GM12872 (cell line): ENCODE data around the gene RCOR2.

Experiments used
- CTCF ChIP-seq: IDR thresholded peaks from 3 replicates; pipeline ENCODE4 v1.5.1; 2011; ENCODE audit warnings: low read depth, mild to moderate bottlenecking, low read length, moderate library complexity; ENCODE audit not compliant: insufficient read depth

Gene RCOR2

GRCh38 chr11:63909591-63910506, 7.1 kb downstream of the RCOR2 start:
- no peak for TF ChIP-seq CTCF

DNA sequence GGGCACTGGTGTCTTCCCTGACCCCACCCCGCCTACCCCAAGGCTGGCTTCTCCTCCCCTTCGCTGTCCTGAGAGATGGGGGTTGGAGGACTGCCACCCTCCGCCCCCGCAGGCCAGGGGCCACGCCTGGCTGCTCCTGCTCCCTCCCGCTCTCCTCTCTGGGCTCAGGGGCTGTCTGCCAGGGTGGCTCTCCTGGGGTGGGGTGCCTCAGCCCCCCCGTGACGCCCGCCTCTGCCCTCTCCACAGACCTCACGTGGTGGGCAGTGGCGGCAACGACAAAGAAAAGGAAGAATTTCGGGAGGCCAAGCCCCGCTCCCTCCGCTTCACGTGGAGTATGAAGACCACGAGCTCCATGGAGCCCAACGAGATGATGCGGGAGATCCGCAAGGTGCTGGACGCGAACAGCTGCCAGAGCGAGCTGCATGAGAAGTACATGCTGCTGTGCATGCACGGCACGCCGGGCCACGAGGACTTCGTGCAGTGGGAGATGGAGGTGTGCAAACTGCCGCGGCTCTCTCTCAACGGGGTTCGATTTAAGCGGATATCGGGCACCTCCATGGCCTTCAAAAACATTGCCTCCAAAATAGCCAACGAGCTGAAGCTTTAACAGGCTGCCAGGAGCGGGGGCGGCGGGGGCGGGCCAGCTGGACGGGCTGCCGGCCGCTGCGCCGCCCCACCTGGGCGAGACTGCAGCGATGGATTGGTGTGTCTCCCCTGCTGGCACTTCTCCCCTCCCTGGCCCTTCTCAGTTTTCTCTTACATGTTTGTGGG, 8.1 kb downstream of the RCOR2 start:
- no peak for TF ChIP-seq CTCF

- no peak for TF ChIP-seq CTCF
Measured at GRCh38 chr11:63907808-63908530, 9.0 kb downstream of the RCOR2 start.

GRCh38 chr11:63907063-63907462, 9.9 kb downstream of the RCOR2 start:
- TF ChIP-seq CTCF = no peak

DNA sequence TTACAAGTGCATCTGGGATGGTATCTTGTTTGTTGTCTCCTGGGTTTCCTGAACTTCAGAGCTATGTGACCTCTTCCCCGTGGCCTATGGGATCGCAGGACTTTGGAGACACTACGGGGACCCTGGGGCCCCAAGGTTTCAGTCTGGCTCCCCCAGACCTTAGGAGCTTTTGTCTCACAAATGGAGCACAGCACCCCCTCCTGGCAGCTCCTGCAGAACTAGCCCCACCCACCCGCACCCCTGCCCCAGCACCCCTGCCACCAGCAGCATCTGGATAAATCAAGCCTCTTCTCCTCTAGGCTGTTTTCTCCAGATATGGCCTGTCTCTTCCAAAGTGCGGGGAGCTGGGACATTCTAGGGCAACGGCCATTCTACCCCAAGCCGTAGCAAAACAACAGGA, 10.4 kb downstream of the RCOR2 start:
- peak; percentile 47 for TF ChIP-seq CTCF

DNA sequence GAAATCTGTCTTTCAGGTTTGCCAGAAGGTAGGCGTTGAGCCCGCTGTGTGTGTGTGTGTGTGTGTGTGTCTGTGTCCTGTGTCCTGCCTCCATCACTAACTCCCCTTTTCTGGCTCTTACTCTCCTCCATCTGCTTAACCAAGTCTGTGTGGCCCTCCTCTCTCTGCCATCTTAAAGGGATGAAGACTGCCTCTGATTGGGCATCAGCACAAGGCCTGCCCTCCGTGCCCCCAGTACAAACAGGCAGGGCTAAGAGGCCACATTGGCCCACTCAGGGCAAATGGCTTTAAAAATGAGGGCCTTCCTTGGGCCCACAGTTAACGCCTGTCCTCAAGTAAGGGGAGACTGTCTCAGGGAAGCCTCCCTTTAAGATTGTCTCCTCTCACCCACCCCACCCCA, 10.9 kb downstream of the RCOR2 start:
- TF ChIP-seq CTCF = no peak

DNA sequence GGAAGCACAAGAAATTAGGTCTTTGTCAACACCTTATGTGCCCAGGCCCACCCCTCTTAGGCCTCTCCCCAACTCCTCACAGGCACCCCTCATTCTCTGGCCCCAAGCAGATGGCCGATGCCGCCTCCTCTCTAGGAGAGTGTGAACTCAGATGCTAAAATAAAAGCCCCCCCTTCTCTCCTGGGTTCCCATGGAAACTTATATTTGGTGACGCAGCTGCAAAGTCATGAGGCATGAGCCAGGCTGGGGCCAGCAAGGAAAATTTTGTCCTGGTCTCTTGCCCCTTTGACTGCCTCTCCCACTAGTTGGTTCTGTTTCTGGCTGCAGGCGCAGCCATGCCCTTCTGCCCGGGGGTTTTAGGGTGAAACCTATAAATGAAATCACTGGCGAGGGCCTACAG, 11.8 kb downstream of the RCOR2 start:
- no peak for TF ChIP-seq CTCF
